ENCODE results near the gene SPACA9. TPM values are rescaled to one million over a fixed set of nuclear protein-coding genes. Genes with fewer than 3 reads are reported as not detected.

SPACA9 gene
- total and polyA plus RNA-seq, 10 of the 15 experiments (the other 5 are each of a cell fraction or from before 2014, with no cell fraction given): 0.68 to 2.9 (median 1.0) TPM

DNA sequence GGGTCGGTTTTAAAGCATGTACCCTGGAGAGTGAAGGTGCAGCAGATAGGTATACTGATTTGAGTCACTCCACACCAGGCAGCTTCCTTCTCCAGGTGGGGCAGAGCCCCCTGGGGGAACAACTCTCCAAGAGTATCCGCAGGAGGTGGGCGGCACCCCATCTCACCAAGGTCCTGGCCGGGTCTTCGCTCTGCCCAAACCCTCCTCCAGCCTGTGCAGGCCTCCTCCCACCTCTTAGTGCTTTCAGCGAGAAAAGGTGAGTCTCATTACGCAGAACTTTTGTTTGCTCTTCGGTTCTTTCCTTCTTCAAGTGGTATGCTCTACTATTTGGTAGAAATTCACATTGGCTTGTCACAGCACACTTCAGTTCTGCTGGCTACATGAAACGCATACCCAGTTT lies 13.7 kb downstream of the SPACA9 start (continued):
- TF ChIP-seq HSF1 (IDR thresholded peaks at IDR 0.05; ENCODE audit: low read depth, low read length) (no peak), SREBF2 (IDR thresholded peaks at IDR 0.05; ENCODE audit: low read length) (no peak), ATF7 (IDR thresholded peaks at IDR 0.05; ENCODE audit: low read depth) (no peak), YBX1 (IDR thresholded peaks at IDR 0.05) (no peak), ZNF622 (IDR thresholded peaks at IDR 0.05) (no peak), TBL1XR1 (IDR thresholded peaks at IDR 0.05; ENCODE audit: low read depth, low read length) (no peak)

DNA sequence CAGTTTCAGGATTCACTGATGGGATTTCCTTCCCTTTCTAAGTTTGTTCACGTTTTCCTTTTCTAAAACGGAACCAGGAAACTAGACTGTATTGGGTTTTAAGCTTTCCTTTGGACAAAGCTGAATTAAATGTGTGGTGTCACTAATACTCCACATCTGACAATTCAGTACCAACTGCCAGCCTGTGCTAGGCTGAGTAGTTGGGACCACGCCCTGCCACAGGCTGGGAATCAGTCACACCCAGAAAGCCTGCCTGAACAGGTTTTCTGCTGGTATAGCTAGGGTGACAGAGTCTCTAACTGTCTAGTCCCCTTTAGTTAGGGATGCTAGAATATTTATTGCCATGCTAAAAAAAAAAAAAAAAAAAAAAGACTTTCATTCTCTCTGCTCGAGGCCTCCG lies 15.6 kb downstream of the SPACA9 start:
- FAIRE-seq (no peak), ATAC-seq (no peak), DNase-seq (ENCODE audit: low read depth, low spot score) (no peak)
- 83% methylated on average over 5 of the region's 5 CpGs for WGBS (ENCODE audit: insufficient coverage, insufficient replicate concordance, low lambda C conversion rate, missing lambda C conversion rate)
- Histone ChIP-seq H3K4me3 (no peak overlapping the region), H2AFZ (ENCODE audit: control insufficient read depth, low read depth, low read length) (no peak overlapping the region), H3K27ac (ENCODE audit: control insufficient read depth, insufficient read depth) (no peak overlapping the region), H3K9ac (ENCODE audit: control insufficient read depth, insufficient read depth, low read length) (no peak overlapping the region), H3K9me3 (replicated peaks; ENCODE audit: control insufficient read depth, insufficient read depth, low read length) (no peaks in the 10 kb centered on the region), H3K79me2 (ENCODE audit: control insufficient read depth, insufficient read depth, low read length) (no peaks in the 10 kb centered on the region), H3K4me1 (ENCODE audit: control insufficient read depth, insufficient read depth, low read length) (no peaks in the 10 kb centered on the region), H3K27me3 (replicated peaks in 1 of 2; ENCODE audit: control insufficient read depth in 2 of 2, insufficient read depth in 2 of 2, low read length in 1 of 2) (no peaks in the 10 kb centered on the region), H4K20me1 (ENCODE audit: control insufficient read depth, insufficient read depth) (no peaks in the 10 kb centered on the region), H3K36me3 (ENCODE audit: control insufficient read depth in 2 of 2, insufficient read depth in 2 of 2, low read length in 1 of 2) (peaks cover 2 to 10% of the 10 kb centered on the region in 2 experiments), H3K4me2 (ENCODE audit: control insufficient read depth, insufficient read depth) (no peak overlapping the region)
- SMC1A ChIA-PET (ENCODE audit: uncharacterized antibody, unreplicated experiment): interaction anchor here (0.8 to 1.2 kb wide), 2 partner anchors 14 to 23 kb away, joined by 3 read pairs; no protein-coding TSS in a partner anchor
- RAD21 ChIA-PET (ENCODE audit: unreplicated experiment): no interaction called here
- intact Hi-C loops (cut with micrococcal nuclease; ENCODE audit: unreplicated experiment): no loop called here
- BruUV-seq (replicated peaks): no TSS peak
- in situ Hi-C loops (cut with MboI): no loop called here
- POLR2A ChIA-PET: interaction anchor here (0.6 kb wide), 1 partner anchor 241 kb away, joined by 5 read pairs; no protein-coding TSS in a partner anchor
- CTCF ChIA-PET: interaction anchor here (0.6 to 1.0 kb wide), 2 partner anchors 8 to 1135 kb away, joined by 3 to 8 read pairs; no protein-coding TSS in a partner anchor
- TF ChIP-seq TCF7 (IDR thresholded peaks at IDR 0.05; ENCODE audit: borderline replicate concordance): no peak
- no peak for TF ChIP-seq FOXM1 (IDR thresholded peaks at IDR 0.05; ENCODE audit: low read depth, low read length)
- no peak for TF ChIP-seq E4F1 (IDR thresholded peaks at IDR 0.05; ENCODE audit: borderline replicate concordance, partially characterized antibody)
- no peak for TF ChIP-seq BHLHE40 (IDR thresholded peaks at IDR 0.05; ENCODE audit: borderline replicate concordance in 1 of 2, low read depth in 2 of 2, low read length in 1 of 2)
- TF ChIP-seq CHD1 (IDR thresholded peaks at IDR 0.05; ENCODE audit: low read depth, low read length): no peak
- TF ChIP-seq, protein P1, sequence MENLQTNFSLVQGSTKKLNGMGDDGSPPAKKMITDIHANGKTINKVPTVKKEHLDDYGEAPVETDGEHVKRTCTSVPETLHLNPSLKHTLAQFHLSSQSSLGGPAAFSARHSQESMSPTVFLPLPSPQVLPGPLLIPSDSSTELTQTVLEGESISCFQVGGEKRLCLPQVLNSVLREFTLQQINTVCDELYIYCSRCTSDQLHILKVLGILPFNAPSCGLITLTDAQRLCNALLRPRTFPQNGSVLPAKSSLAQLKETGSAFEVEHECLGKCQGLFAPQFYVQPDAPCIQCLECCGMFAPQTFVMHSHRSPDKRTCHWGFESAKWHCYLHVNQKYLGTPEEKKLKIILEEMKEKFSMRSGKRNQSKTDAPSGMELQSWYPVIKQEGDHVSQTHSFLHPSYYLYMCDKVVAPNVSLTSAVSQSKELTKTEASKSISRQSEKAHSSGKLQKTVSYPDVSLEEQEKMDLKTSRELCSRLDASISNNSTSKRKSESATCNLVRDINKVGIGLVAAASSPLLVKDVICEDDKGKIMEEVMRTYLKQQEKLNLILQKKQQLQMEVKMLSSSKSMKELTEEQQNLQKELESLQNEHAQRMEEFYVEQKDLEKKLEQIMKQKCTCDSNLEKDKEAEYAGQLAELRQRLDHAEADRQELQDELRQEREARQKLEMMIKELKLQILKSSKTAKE (IDR thresholded peaks at IDR 0.05; ENCODE audit: low read depth, poor library complexity, severe bottlenecking): no peak
- TF ChIP-seq, protein P2, sequence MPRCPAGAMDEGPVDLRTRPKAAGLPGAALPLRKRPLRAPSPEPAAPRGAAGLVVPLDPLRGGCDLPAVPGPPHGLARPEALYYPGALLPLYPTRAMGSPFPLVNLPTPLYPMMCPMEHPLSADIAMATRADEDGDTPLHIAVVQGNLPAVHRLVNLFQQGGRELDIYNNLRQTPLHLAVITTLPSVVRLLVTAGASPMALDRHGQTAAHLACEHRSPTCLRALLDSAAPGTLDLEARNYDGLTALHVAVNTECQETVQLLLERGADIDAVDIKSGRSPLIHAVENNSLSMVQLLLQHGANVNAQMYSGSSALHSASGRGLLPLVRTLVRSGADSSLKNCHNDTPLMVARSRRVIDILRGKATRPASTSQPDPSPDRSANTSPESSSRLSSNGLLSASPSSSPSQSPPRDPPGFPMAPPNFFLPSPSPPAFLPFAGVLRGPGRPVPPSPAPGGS (IDR thresholded peaks at IDR 0.05; ENCODE audit: borderline replicate concordance, insufficient read depth, low read depth, low read length, poor library complexity, severe bottlenecking): no peak
- TF ChIP-seq TCF3 (IDR thresholded peaks at IDR 0.05; ENCODE audit: borderline replicate concordance, insufficient read depth, low read depth, low read length): no peak
- no peak for TF ChIP-seq ZNF384 (IDR thresholded peaks at IDR 0.05; ENCODE audit: borderline replicate concordance, low read depth, low read length)
- no peak for TF ChIP-seq RAD51 (IDR thresholded peaks at IDR 0.05)

All from GM12878 (cell line).